Measurements from ENCODE around the gene SOCS7.

Gene SOCS7

DNA sequence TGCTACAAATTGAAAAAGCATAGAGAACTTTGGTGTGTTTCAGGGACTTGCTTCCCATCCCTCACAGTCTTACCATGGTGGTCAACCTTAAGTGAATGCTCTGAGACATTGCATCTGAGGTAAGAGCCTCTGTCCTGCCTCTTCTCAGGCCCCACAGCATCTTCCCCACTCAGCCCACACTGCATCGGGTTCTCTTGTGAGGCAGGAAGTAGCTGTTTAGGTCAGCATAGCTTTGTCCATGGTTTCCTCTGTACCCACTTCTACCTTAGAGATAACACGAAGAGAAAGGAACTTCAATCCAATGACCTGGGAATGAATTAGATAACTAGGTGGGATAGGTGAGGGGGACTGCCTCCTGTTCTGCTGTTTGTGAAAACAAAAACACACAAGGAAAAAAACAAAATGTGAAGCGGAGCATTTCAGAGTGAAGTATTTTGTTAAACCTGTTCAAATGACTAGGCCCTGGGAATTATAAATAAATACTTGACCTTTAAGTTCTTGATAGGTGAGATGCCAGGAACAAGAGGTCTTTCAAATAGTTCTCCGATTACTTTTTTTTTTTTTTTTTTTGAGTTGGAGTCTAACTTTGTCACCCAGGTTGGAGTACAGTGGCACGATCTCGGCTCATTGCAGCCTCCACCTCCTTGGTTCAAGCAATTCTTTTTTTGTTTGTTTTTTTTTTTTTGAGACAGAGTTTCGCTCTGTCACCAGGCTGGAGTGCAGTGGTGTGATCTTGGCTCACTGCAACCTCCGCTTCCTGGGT is 17.7 kb downstream of the SOCS7 start:
- TF ChIP-seq, protein P1, sequence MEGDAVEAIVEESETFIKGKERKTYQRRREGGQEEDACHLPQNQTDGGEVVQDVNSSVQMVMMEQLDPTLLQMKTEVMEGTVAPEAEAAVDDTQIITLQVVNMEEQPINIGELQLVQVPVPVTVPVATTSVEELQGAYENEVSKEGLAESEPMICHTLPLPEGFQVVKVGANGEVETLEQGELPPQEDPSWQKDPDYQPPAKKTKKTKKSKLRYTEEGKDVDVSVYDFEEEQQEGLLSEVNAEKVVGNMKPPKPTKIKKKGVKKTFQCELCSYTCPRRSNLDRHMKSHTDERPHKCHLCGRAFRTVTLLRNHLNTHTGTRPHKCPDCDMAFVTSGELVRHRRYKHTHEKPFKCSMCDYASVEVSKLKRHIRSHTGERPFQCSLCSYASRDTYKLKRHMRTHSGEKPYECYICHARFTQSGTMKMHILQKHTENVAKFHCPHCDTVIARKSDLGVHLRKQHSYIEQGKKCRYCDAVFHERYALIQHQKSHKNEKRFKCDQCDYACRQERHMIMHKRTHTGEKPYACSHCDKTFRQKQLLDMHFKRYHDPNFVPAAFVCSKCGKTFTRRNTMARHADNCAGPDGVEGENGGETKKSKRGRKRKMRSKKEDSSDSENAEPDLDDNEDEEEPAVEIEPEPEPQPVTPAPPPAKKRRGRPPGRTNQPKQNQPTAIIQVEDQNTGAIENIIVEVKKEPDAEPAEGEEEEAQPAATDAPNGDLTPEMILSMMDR (IDR thresholded peaks at IDR 0.05; ENCODE audit: low read depth, low read length, poor library complexity, severe bottlenecking) = no peak
- no peak for TF ChIP-seq EZH2phosphoT487 (IDR thresholded peaks at IDR 0.05; ENCODE audit: borderline replicate concordance, low read length)
- H3K36me3 ChIP-seq (ENCODE audit: control insufficient read depth, low read length) = peaks cover 13% of the 10 kb centered on the region; the same call in 1 of the 2 replicates
- no peak overlapping the region for H3K27ac ChIP-seq (ENCODE audit: low read depth, low read length)

DNA sequence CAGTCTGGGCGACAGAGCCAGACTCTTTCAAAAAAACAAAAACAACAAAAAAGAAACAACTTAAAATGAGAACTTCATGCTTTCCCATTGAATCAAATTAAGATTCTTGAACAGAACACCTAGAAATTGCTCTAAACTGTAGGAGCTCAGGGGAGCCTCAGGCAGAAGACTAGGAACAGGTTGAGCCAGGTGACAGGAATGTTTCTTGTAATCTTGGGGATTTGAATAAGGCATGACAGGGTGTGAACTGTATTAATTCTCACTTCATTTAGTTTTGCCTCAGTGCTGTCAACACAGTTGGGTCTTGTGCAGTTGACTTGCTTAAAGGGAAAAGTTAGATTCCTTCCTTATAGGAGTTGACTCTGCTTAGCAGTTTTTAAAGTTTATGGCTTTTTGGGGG is 27.8 kb downstream of the SOCS7 start:
- Histone ChIP-seq H3K79me2 (ENCODE audit: control insufficient read depth, low read length) (no peaks in the 10 kb centered on the region), H3F3A (ENCODE audit: control insufficient read depth, insufficient read depth) (no peaks in the 10 kb centered on the region), H3K36me3 (ENCODE audit: control insufficient read depth, low read length) (peaks cover 5% of the 10 kb centered on the region), H3K4me3 (ENCODE audit: low read length) (no peak overlapping the region), H3K4me1 (ENCODE audit: control insufficient read depth, low read length) (peaks cover 6% of the 10 kb centered on the region), H3K9me3 (ENCODE audit: control insufficient read depth, insufficient read depth, low read length) (no peaks in the 10 kb centered on the region), H3K27me3 (ENCODE audit: control insufficient read depth, low read length) (no peaks in the 10 kb centered on the region), H3K27ac (ENCODE audit: low read depth, low read length) (no peak overlapping the region), H3K9me2 (replicated peaks; ENCODE audit: control insufficient read depth, low read length) (no peaks in the 10 kb centered on the region), H3K4me2 (ENCODE audit: low read length) (no peak overlapping the region), H4K20me1 (ENCODE audit: control insufficient read depth, insufficient read depth, low read depth, low read length) (no peaks in the 10 kb centered on the region)
- TF ChIP-seq, protein P1 (IDR thresholded peaks at IDR 0.05; ENCODE audit: low read depth, low read length, poor library complexity, severe bottlenecking) = no peak
- no peak for TF ChIP-seq EZH2phosphoT487 (IDR thresholded peaks at IDR 0.05; ENCODE audit: borderline replicate concordance, low read length)

More for the DNA sequence above, 17.7 kb downstream of the SOCS7 start:
- no peaks in the 10 kb centered on the region for H3K9me3 ChIP-seq (ENCODE audit: control insufficient read depth, insufficient read depth, low read length)
- no peaks in the 10 kb centered on the region for H4K20me1 ChIP-seq (ENCODE audit: control insufficient read depth, insufficient read depth, low read depth, low read length)
- no peaks in the 10 kb centered on the region for H3K79me2 ChIP-seq (ENCODE audit: control insufficient read depth, low read length)
- no peaks in the 10 kb centered on the region for H3K27me3 ChIP-seq (ENCODE audit: control insufficient read depth, low read length)
- H3K9me2 ChIP-seq (replicated peaks; ENCODE audit: control insufficient read depth, low read length) = no peaks in the 10 kb centered on the region
- no peak overlapping the region for H3K4me2 ChIP-seq (ENCODE audit: low read length)
- H3K4me3 ChIP-seq (ENCODE audit: low read length) = no peak overlapping the region
- no peaks in the 10 kb centered on the region; the same call in 1 of the 2 replicates for H3K4me1 ChIP-seq (ENCODE audit: control insufficient read depth, low read length)
- H3F3A ChIP-seq (ENCODE audit: control insufficient read depth, insufficient read depth) = no peaks in the 10 kb centered on the region

DNA sequence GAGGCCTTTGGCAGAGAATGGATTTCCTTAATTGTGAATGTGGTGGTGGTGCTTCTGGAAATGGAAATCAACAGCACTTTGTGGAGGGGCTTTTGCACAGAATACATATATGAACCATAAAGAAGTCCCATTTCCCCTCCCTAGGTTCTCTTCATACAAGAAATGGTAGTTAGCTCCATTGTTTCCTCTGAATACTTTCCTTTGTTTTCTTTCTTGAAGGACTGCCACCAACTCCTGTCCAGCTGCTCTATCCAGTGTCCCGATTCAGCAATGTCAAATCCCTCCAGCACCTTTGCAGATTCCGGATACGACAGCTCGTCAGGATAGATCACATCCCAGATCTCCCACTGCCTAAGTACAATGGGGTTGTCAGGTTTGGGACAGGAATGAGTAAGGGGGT is 43.4 kb downstream of the SOCS7 start:
- Histone ChIP-seq H3K27ac (ENCODE audit: low read depth, low read length) (no peak overlapping the region), H3K9me3 (ENCODE audit: control insufficient read depth, insufficient read depth, low read length) (no peaks in the 10 kb centered on the region), H3K36me3 (ENCODE audit: control insufficient read depth, low read length) (peaks cover 26% of the 10 kb centered on the region), H3K79me2 (ENCODE audit: control insufficient read depth, low read length) (no peaks in the 10 kb centered on the region), H4K20me1 (ENCODE audit: control insufficient read depth, insufficient read depth, low read depth, low read length) (no peaks in the 10 kb centered on the region), H3K4me2 (ENCODE audit: low read length) (no peak overlapping the region), H3F3A (ENCODE audit: control insufficient read depth, insufficient read depth) (no peaks in the 10 kb centered on the region), H3K4me3 (ENCODE audit: low read length) (no peak overlapping the region), H3K27me3 (ENCODE audit: control insufficient read depth, low read length) (no peaks in the 10 kb centered on the region), H3K4me1 (ENCODE audit: control insufficient read depth, low read length) (no peaks in the 10 kb centered on the region), H3K9me2 (replicated peaks; ENCODE audit: control insufficient read depth, low read length) (no peaks in the 10 kb centered on the region)
- TF ChIP-seq, protein P1 (IDR thresholded peaks at IDR 0.05; ENCODE audit: low read depth, low read length, poor library complexity, severe bottlenecking) = no peak
- TF ChIP-seq EZH2phosphoT487 (IDR thresholded peaks at IDR 0.05; ENCODE audit: borderline replicate concordance, low read length) = no peak
